Upper lobe of left lung (tissue), 4 donors: ENCODE results near the gene CERK.

ENCODE experiments used
- EP300 ChIP-seq, 4 donors: sonication (generic); formaldehyde crosslinking; IDR thresholded peaks; one replicate each; pipeline ENCODE4 v1.5.1; 2017; ENCODE audit warnings: antibody characterized with exemption in 4 of 4, control low read depth in 2 of 4
- POLR2A ChIP-seq, 4 donors: fragments of 450-650 bp; IDR thresholded peaks; one replicate each; pipeline ENCODE4 v1.5.1; 2016 to 2017; ENCODE audit warnings: antibody characterized with exemption in 4 of 4, mild to moderate bottlenecking in 2 of 4
- POLR2AphosphoS5 ChIP-seq, 2 donors: sonication (generic); formaldehyde crosslinking; IDR thresholded peaks; one replicate each; pipeline ENCODE4 v1.5.1; 2017; ENCODE audit warnings: antibody characterized with exemption in 2 of 2
- TF ChIP-seq, protein P1 (sequence below), 6 experiments: fragments of 450-650 bp in 4 of 6; fragments of 200-600 bp in 2 of 6; sonication (generic) in 2 of 6; IDR thresholded peaks; one replicate each; pipeline ENCODE4 v1.5.1; 2016 to 2019; ENCODE audit warnings: antibody characterized with exemption in 6 of 6

DNA sequence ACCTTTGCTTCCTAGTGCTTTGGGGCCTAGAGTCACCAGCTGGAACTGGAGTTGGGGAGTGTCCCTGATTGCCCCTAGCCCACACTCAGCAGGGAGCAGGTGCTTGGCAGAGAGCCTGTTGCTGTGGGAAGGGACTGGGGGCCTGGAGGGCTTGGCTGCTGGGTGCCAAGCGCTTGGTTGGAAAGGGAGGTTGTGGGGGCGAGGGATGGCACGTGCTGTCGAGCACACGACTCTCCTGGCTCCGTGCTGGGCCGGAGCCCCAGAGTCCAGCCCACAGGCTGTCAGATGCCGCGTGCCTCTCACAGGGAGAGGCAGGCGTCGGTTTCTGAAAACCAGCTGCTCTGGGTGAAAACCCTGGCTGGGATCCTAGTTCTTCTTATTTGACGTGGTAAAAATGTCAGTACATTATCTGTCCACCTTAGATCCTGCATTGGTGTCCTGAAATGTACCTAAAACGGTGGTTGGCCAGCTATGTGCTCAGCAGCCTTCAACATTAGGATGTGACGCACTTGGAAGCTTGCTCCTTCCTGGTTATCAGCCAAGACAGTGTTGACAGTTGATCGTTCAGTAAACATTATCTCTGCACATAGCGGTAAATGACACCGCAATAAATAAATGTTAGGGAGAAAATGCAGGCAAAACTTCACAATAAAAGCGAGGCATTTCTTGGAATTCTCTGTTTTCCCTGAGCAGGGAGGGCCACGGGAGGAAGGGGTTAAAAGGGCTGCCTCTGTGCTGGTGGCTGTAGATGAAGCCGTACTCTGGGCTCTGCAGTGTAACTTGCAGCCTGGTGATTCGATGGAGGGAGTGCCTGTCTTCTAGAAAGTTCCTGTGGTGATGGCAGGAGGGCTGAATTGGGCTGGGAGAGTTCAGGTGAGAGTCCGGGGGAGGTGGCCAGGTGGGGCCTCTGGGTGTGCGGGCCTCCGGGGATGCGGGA is 88.6 kb downstream of the CERK start:
- TF ChIP-seq EP300 (IDR thresholded peaks at IDR 0.05) (peak in 1 of 4 donors; percentile 6), POLR2A (IDR thresholded peaks at IDR 0.05) (no peak), POLR2AphosphoS5 (IDR thresholded peaks at IDR 0.05) (peak in 1 of 2 donors; percentile 41)
- TF ChIP-seq, protein P1, sequence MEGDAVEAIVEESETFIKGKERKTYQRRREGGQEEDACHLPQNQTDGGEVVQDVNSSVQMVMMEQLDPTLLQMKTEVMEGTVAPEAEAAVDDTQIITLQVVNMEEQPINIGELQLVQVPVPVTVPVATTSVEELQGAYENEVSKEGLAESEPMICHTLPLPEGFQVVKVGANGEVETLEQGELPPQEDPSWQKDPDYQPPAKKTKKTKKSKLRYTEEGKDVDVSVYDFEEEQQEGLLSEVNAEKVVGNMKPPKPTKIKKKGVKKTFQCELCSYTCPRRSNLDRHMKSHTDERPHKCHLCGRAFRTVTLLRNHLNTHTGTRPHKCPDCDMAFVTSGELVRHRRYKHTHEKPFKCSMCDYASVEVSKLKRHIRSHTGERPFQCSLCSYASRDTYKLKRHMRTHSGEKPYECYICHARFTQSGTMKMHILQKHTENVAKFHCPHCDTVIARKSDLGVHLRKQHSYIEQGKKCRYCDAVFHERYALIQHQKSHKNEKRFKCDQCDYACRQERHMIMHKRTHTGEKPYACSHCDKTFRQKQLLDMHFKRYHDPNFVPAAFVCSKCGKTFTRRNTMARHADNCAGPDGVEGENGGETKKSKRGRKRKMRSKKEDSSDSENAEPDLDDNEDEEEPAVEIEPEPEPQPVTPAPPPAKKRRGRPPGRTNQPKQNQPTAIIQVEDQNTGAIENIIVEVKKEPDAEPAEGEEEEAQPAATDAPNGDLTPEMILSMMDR (IDR thresholded peaks at IDR 0.05) = no peak
